Memory B cell (primary cell): ENCODE measurements around the gene IGSF21.

Experiments used
- ATAC-seq: fragments of 150-1000 bp; cut with Tn5 transposase; 2 replicates; pipeline ENCODE4 v1.10.0; 2021; ENCODE audit warnings: low read depth, mild to moderate bottlenecking, moderate library complexity
- DNase-seq, 2 donors: peaks; one replicate each; pipeline ENCODE4 v3.0.0; 2022; ENCODE audit warnings: low spot score in 2 of 2
- H3K27ac Mint-ChIP-seq: one replicate; pipeline ENCODE4 v1.8.0; 2022; ENCODE audit warnings: mild to moderate bottlenecking, moderate library complexity, mixed read lengths
- H3K27me3 Mint-ChIP-seq: one replicate; pipeline ENCODE4 v1.8.0; 2022; ENCODE audit warnings: mixed read lengths
- H3K36me3 Mint-ChIP-seq: one replicate; pipeline ENCODE4 v1.8.0; 2022; ENCODE audit warnings: mild to moderate bottlenecking, mixed read lengths
- H3K4me1 Mint-ChIP-seq: one replicate; pipeline ENCODE4 v1.8.0; 2022; ENCODE audit warnings: mixed read lengths
- H3K4me3 Mint-ChIP-seq: one replicate; pipeline ENCODE4 v1.8.0; 2022; ENCODE audit warnings: mild to moderate bottlenecking, moderate library complexity, mixed read lengths
- H3K9me3 Mint-ChIP-seq: one replicate; pipeline ENCODE4 v1.8.0; 2022; ENCODE audit warnings: mixed read lengths

Gene IGSF21

GRCh38 chr1:18397641-18398040 lies 290.0 kb downstream of the IGSF21 start:
- Mint-ChIP-seq H3K36me3 (no peaks in the 10 kb centered on the region), H3K27ac (no peak overlapping the region), H3K27me3 (peaks cover 7% of the 10 kb centered on the region), H3K4me3 (no peak overlapping the region), H3K9me3 (no peaks in the 10 kb centered on the region), H3K4me1 (no peaks in the 10 kb centered on the region)
- DNase-seq (no peak), ATAC-seq (no peak)

- DNase-seq: no peak
- H3K4me1 Mint-ChIP-seq: no peaks in the 10 kb centered on the region
- H3K9me3 Mint-ChIP-seq: no peaks in the 10 kb centered on the region
- H3K27ac Mint-ChIP-seq: no peak overlapping the region
- H3K4me3 Mint-ChIP-seq: no peak overlapping the region
- no peaks in the 10 kb centered on the region for H3K36me3 Mint-ChIP-seq
- H3K27me3 Mint-ChIP-seq: peaks cover 7% of the 10 kb centered on the region
- ATAC-seq: no peak
Measured at GRCh38 chr1:18398791-18399530, 291.4 kb downstream of the IGSF21 start.

- H3K36me3 Mint-ChIP-seq: no peaks in the 10 kb centered on the region
- no peak overlapping the region for H3K27ac Mint-ChIP-seq
- DNase-seq (no peak), ATAC-seq (no peak)
- no peaks in the 10 kb centered on the region for H3K4me1 Mint-ChIP-seq
- H3K27me3 Mint-ChIP-seq: peaks cover 9% of the 10 kb centered on the region
- no peak overlapping the region for H3K4me3 Mint-ChIP-seq
- H3K9me3 Mint-ChIP-seq: no peaks in the 10 kb centered on the region
Measured at GRCh38 chr1:18400347-18401102, 292.9 kb downstream of the IGSF21 start.

- Mint-ChIP-seq H3K4me3 (no peak overlapping the region), H3K27ac (no peak overlapping the region), H3K36me3 (no peaks in the 10 kb centered on the region), H3K4me1 (no peaks in the 10 kb centered on the region), H3K27me3 (peaks cover 17% of the 10 kb centered on the region), H3K9me3 (no peaks in the 10 kb centered on the region)
- DNase-seq (no peak), ATAC-seq (no peak)
Measured at GRCh38 chr1:18401921-18402320, 294.3 kb downstream of the IGSF21 start.

- no peak overlapping the region for H3K27ac Mint-ChIP-seq
- ATAC-seq: no peak
Measured at GRCh38 chr1:18404460-18404859, 296.9 kb downstream of the IGSF21 start.

GRCh38 chr1:18407166-18408045 lies 299.8 kb downstream of the IGSF21 start:
- ATAC-seq (no peak), DNase-seq (no peak)
- Mint-ChIP-seq H3K27ac (no peak overlapping the region), H3K36me3 (no peaks in the 10 kb centered on the region), H3K4me1 (no peaks in the 10 kb centered on the region), H3K4me3 (no peak overlapping the region), H3K27me3 (peaks cover 9% of the 10 kb centered on the region), H3K9me3 (no peaks in the 10 kb centered on the region)

More at GRCh38 chr1:18404460-18404859, 296.9 kb downstream of the IGSF21 start:
- Mint-ChIP-seq H3K4me1 (no peaks in the 10 kb centered on the region), H3K36me3 (no peaks in the 10 kb centered on the region), H3K9me3 (no peaks in the 10 kb centered on the region), H3K4me3 (no peak overlapping the region), H3K27me3 (peaks cover 9% of the 10 kb centered on the region)
- DNase-seq: no peak

GRCh38 chr1:18408656-18409370 lies 301.2 kb downstream of the IGSF21 start:
- no peak overlapping the region for H3K27ac Mint-ChIP-seq
- peaks cover 12% of the 10 kb centered on the region for H3K27me3 Mint-ChIP-seq
- no peaks in the 10 kb centered on the region for H3K36me3 Mint-ChIP-seq
- no peaks in the 10 kb centered on the region for H3K9me3 Mint-ChIP-seq
- DNase-seq (no peak), ATAC-seq (no peak)
- no peaks in the 10 kb centered on the region for H3K4me1 Mint-ChIP-seq
- H3K4me3 Mint-ChIP-seq: no peak overlapping the region

GRCh38 chr1:18409609-18410237 lies 302.1 kb downstream of the IGSF21 start:
- no peak overlapping the region for H3K27ac Mint-ChIP-seq
- DNase-seq: no peak
- H3K36me3 Mint-ChIP-seq: no peaks in the 10 kb centered on the region
- peaks cover 3% of the 10 kb centered on the region for H3K9me3 Mint-ChIP-seq
- H3K4me3 Mint-ChIP-seq: no peak overlapping the region
- peaks cover 18% of the 10 kb centered on the region for H3K27me3 Mint-ChIP-seq
- ATAC-seq: no peak
- H3K4me1 Mint-ChIP-seq: no peaks in the 10 kb centered on the region

GRCh38 chr1:18410407-18410806 lies 302.8 kb downstream of the IGSF21 start:
- Mint-ChIP-seq H3K27me3 (peaks cover 19% of the 10 kb centered on the region), H3K9me3 (peaks cover 3% of the 10 kb centered on the region), H3K27ac (no peak overlapping the region), H3K4me3 (no peak overlapping the region), H3K4me1 (no peaks in the 10 kb centered on the region), H3K36me3 (no peaks in the 10 kb centered on the region)
- DNase-seq (no peak), ATAC-seq (no peak)

- ATAC-seq (no peak), DNase-seq (no peak)
- Mint-ChIP-seq H3K36me3 (no peaks in the 10 kb centered on the region), H3K4me1 (no peaks in the 10 kb centered on the region), H3K4me3 (no peak overlapping the region), H3K27me3 (peaks cover 15% of the 10 kb centered on the region), H3K27ac (no peak overlapping the region), H3K9me3 (peaks cover 3% of the 10 kb centered on the region)
Measured at GRCh38 chr1:18411321-18411720, 303.7 kb downstream of the IGSF21 start.

- Mint-ChIP-seq H3K9me3 (peaks cover 3% of the 10 kb centered on the region), H3K4me1 (no peaks in the 10 kb centered on the region), H3K36me3 (no peaks in the 10 kb centered on the region), H3K4me3 (no peak overlapping the region), H3K27ac (no peak overlapping the region), H3K27me3 (peaks cover 11% of the 10 kb centered on the region)
- DNase-seq (no peak), ATAC-seq (no peak)
Measured at GRCh38 chr1:18411820-18412641, 304.4 kb downstream of the IGSF21 start.

- ATAC-seq: no peak
- Mint-ChIP-seq H3K27me3 (peaks cover 11% of the 10 kb centered on the region), H3K27ac (no peak overlapping the region), H3K9me3 (peaks cover 3% of the 10 kb centered on the region), H3K4me3 (no peak overlapping the region), H3K4me1 (no peaks in the 10 kb centered on the region), H3K36me3 (no peaks in the 10 kb centered on the region)
- no peak for DNase-seq
Measured at GRCh38 chr1:18412882-18413353, 305.3 kb downstream of the IGSF21 start.
